NB4 (cell line): ENCODE measurements around the gene SAMD11.

Source experiments
- DNase-seq: peaks from one replicate; pipeline ENCODE4 v3.0.0; 2010; ENCODE audit warnings: low read depth
- H3K4me3 ChIP-seq: one replicate; pipeline ENCODE4 v1.5.1; 2011; ENCODE audit warnings: mild to moderate bottlenecking, low read depth, low read length, moderate library complexity
- CTCF ChIP-seq: IDR thresholded peaks from one replicate; pipeline ENCODE4 v1.5.1; 2012; ENCODE audit warnings: low read depth, low read length
- MAX ChIP-seq: IDR thresholded peaks from 2 replicates; pipeline ENCODE4 v1.6.1; 2011; ENCODE audit warnings: low read depth, low read length
- MYC ChIP-seq: IDR thresholded peaks from 2 replicates; pipeline ENCODE4 v1.6.1; 2011; ENCODE audit warnings: low read depth, low read length
- POLR2A ChIP-seq: IDR thresholded peaks from 2 replicates; pipeline ENCODE4 v1.6.1; 2011; ENCODE audit warnings: mild to moderate bottlenecking; ENCODE audit not compliant: insufficient read length; ENCODE audit errors: extremely low read depth

The SAMD11 gene

GRCh38 chr1:907611-908451, 15.9 kb upstream of the SAMD11 start:
- no peak overlapping the region for H3K4me3 ChIP-seq
- DNase-seq = no peak
- TF ChIP-seq CTCF (no peak), POLR2A (no peak), MYC (no peak), MAX (no peak)

GRCh38 chr1:908661-909060, 15.1 kb upstream of the SAMD11 start:
- no peak overlapping the region for H3K4me3 ChIP-seq
- DNase-seq = no peak
- TF ChIP-seq CTCF (no peak), MAX (no peak), MYC (no peak), POLR2A (no peak)

- TF ChIP-seq CTCF (no peak), MAX (no peak), POLR2A (no peak), MYC (no peak)
- no peak overlapping the region for H3K4me3 ChIP-seq
- DNase-seq = no peak
Observed at GRCh38 chr1:909861-910310, 13.8 kb upstream of the SAMD11 start.

- DNase-seq = no peak
- TF ChIP-seq MAX (no peak), POLR2A (no peak), CTCF (no peak), MYC (no peak)
Observed at GRCh38 chr1:910311-910880, 13.3 kb upstream of the SAMD11 start.

GRCh38 chr1:910881-911721, 12.6 kb upstream of the SAMD11 start:
- TF ChIP-seq MYC = no peak
- TF ChIP-seq MAX = no peak
- TF ChIP-seq CTCF = no peak
- TF ChIP-seq POLR2A = no peak
- no peak for DNase-seq

More at GRCh38 chr1:910311-910880, 13.3 kb upstream of the SAMD11 start:
- no peak overlapping the region for H3K4me3 ChIP-seq

More at GRCh38 chr1:910881-911721, 12.6 kb upstream of the SAMD11 start:
- H3K4me3 ChIP-seq = no peak overlapping the region
